NB4 (cell line): Measurements from ENCODE around the gene CALD1.

ENCODE experiments used
- DNase-seq: peaks from one replicate; pipeline ENCODE4 v3.0.0; 2010; ENCODE audit warnings: low read depth
- H3K4me3 ChIP-seq: one replicate; pipeline ENCODE4 v1.5.1; 2011; ENCODE audit warnings: mild to moderate bottlenecking, low read depth, low read length, moderate library complexity
- CTCF ChIP-seq: IDR thresholded peaks from one replicate; pipeline ENCODE4 v1.5.1; 2012; ENCODE audit warnings: low read depth, low read length
- MYC ChIP-seq: IDR thresholded peaks from 2 replicates; pipeline ENCODE4 v1.6.1; 2011; ENCODE audit warnings: low read depth, low read length
- POLR2A ChIP-seq: IDR thresholded peaks from 2 replicates; pipeline ENCODE4 v1.6.1; 2011; ENCODE audit warnings: mild to moderate bottlenecking; ENCODE audit not compliant: insufficient read length; ENCODE audit errors: extremely low read depth
- TF ChIP-seq, protein P1 (sequence below): IDR thresholded peaks from 2 replicates; pipeline ENCODE4 v1.6.1; 2011; ENCODE audit warnings: low read depth, low read length

CALD1 gene

DNA sequence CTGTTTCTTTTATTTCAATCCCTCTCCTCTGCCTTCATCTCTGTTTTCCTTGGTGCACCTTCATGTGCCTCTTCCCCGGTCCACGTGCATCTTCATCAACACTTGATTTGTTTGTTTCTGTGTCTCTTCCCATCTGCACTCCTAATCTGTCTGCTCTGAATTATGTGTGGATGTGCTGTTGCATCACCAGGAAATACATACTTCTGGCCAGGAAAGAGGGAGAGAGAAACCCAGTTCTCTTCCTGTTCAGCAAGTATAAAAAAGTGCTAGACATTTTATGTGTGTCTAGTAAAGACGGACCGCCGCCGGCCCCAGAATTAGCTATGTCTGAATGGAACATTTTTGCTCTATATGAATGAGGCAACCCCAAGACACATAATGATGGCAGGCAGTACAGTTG, 93.8 kb downstream of the CALD1 start:
- DNase-seq = no peak
- no peak for TF ChIP-seq POLR2A
- TF ChIP-seq, protein P1, sequence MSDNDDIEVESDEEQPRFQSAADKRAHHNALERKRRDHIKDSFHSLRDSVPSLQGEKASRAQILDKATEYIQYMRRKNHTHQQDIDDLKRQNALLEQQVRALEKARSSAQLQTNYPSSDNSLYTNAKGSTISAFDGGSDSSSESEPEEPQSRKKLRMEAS = no peak
- TF ChIP-seq MYC = no peak
- no peak for TF ChIP-seq CTCF
- H3K4me3 ChIP-seq = no peak overlapping the region

DNA sequence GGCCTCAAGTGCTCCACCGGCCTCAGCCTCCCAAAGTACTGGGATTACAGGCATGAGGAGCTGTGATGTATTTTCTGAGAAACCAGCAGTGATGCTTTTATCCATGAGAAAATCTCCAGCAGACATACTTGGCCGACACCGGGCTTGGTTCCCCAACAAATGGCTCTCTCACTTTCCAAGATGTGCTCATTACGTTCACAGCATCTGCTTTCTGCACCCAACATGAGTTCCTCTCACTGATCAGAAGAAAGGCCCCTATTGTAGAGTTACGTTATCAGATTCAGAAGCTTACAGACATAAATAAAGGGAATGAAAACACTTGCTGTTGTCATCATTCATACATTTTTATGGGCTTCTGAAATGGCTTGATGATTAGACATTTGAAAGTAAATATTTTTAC, 95.0 kb downstream of the CALD1 start:
- TF ChIP-seq MYC (no peak), POLR2A (no peak), CTCF (no peak)
- TF ChIP-seq, protein P1 = no peak

GRCh38 chr7:134875867-134876266, 96.4 kb downstream of the CALD1 start:
- no peak overlapping the region for H3K4me3 ChIP-seq
- TF ChIP-seq MYC = no peak
- TF ChIP-seq, protein P1 = no peak
- no peak for TF ChIP-seq CTCF
- no peak for TF ChIP-seq POLR2A
- DNase-seq = no peak

More for the DNA sequence above, 95.0 kb downstream of the CALD1 start:
- H3K4me3 ChIP-seq = no peak overlapping the region
- DNase-seq = no peak

DNA sequence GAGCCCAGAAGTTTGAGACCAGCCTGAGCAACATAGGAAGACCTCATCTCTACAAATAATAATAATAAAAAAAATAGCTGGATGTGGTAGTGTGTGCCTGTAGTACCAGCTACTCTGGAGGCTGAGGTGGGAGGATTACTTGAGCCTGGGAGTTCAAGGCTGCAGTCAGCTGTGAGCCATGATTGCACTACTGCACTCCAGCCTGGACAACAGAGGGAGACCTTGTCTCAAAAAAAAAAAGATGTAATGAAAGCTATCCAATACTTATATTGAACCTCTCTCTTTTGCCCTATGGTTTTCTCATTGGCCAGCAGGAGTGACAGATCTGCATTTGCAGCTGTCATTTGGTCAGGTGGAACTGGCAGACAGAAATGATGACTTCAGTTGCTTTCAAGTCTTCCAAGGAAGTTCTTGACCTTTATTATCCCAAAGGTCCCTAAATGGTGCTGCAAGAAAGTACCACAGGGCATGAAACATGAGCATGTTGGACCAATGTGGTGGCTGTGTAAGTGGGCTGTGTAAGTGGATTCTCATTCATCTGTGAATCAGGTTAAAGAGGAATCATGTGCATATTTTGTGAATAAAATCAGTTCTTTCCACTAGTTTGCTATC, 99.4 kb downstream of the CALD1 start:
- TF ChIP-seq MYC (no peak), POLR2A (no peak), CTCF (no peak)
- TF ChIP-seq, protein P1 = no peak
- no peak for DNase-seq

GRCh38 chr7:134879815-134880475, 100.5 kb downstream of the CALD1 start:
- TF ChIP-seq CTCF = no peak
- TF ChIP-seq MYC = no peak
- TF ChIP-seq, protein P1 = no peak
- TF ChIP-seq POLR2A = no peak
- H3K4me3 ChIP-seq = no peak overlapping the region
- no peak for DNase-seq

More for the DNA sequence above, 99.4 kb downstream of the CALD1 start:
- H3K4me3 ChIP-seq = no peak overlapping the region
